Ectodermal cell (in vitro differentiated cells): ENCODE results near the gene SEL1L.
"Not testable (repeated sequence)": the region's sequence is repeated elsewhere in the genome, so short reads cannot be mapped to it uniquely, and the experiment has no call there.

ENCODE experiments used
- H3K27ac ChIP-seq: 2 replicates; pipeline ENCODE4 v1.7.0; 2013; ENCODE audit warnings: mild to moderate bottlenecking, low read depth, low read length; ENCODE audit not compliant: insufficient read depth, poor library complexity, severe bottlenecking
- H3K27me3 ChIP-seq: 2 replicates; pipeline ENCODE4 v1.7.0; 2013; ENCODE audit warnings: mild to moderate bottlenecking, low read length; ENCODE audit not compliant: insufficient read depth, control insufficient read depth, poor library complexity, severe bottlenecking
- H3K36me3 ChIP-seq: one replicate; pipeline ENCODE4 v1.7.0; 2013; ENCODE audit warnings: low read length; ENCODE audit not compliant: control insufficient read depth, insufficient read depth
- H3K4me1 ChIP-seq: one replicate; pipeline ENCODE4 v1.7.0; 2013; ENCODE audit warnings: low read length; ENCODE audit not compliant: control insufficient read depth, insufficient read depth
- H3K4me3 ChIP-seq: 2 replicates; pipeline ENCODE4 v1.7.0; 2013; ENCODE audit warnings: low read depth, low read length, control low read depth; ENCODE audit not compliant: insufficient read depth
- H3K9me3 ChIP-seq: 2 replicates; pipeline ENCODE4 v1.7.0; 2013; ENCODE audit warnings: mild to moderate bottlenecking, low read length, moderate library complexity; ENCODE audit not compliant: control insufficient read depth
- WGBS, 2 experiments: methylation state at CpG; one replicate each; pipeline ENCODE4 v1.1.7; 2013; ENCODE audit warnings: missing lambda C conversion rate in 2 of 2; 5-methylcytosine and 5-hydroxymethylcytosine counted together

Gene SEL1L

DNA sequence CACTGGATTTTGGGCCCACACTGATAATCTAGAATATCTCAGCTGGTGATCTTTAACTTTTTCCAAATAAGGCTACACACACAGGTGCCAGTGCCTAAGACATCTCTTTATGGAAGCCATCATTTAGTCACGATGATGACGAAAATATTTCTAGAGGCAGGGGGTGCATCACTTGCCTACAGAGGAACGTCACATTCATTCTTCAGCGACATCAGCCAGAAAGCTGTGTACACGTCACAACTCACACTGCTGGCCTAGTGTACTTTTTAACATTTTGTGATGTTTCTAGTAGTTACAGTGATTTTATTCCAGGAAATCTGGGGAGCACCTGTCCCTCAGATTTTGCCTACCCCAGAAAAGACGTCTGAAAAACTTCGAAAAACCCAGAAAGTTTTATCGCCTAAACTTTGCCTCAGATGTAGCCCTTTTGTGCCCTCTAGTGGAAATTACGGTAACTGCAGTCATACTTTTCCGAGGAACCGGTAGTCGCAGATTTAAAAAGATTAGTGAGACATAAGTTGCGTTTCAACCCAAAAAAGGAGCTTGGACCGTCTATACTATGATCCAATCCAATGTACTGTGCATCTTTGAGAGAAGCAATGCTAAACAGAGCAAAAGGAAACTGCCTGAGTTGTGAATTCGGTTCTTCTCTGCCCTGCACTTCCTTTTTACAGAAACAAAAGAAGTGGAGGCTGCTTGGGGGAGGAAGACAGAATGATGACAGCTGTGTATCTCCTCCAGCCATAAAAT is 69.2 kb downstream of the SEL1L start:
- WGBS, 2 experiments, result 33 to 36% methylated on average over 15 of the region's 15 CpGs
- H3K36me3 ChIP-seq, result no peaks in the 10 kb centered on the region
- no peak overlapping the region for H3K27ac ChIP-seq
- H3K4me1 ChIP-seq, result no peaks in the 10 kb centered on the region
- H3K4me3 ChIP-seq, result peak overlapping the region; percentile 14
- H3K27me3 ChIP-seq, result no peaks in the 10 kb centered on the region
- no peaks in the 10 kb centered on the region for H3K9me3 ChIP-seq

DNA sequence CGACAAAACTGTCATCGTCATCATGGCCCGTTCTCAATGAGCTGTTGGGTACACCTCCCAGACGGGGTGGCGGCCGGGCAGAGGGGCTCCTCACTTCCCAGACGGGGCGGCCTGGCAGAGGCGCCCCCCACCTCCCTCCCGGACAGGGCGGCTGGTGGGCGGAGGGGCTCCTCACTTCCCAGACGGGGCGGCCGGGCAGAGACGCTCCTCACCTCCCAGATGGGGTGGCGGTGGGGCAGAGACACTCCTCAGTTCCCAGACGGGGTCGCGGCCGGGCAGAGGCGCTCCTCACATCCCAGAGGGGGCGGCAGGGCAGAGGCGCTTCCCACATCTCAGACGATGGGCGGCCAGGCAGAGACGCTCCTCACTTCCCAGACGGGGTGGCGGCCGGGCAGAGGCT is 71.3 kb downstream of the SEL1L start:
- not testable (repeated sequence) for H3K36me3 ChIP-seq, H3K27ac ChIP-seq, H3K9me3 ChIP-seq, H3K4me1 ChIP-seq, H3K4me3 ChIP-seq, H3K27me3 ChIP-seq
- 95 to 97% methylated on average over 30 of the region's 30 CpGs for WGBS, 2 experiments

DNA sequence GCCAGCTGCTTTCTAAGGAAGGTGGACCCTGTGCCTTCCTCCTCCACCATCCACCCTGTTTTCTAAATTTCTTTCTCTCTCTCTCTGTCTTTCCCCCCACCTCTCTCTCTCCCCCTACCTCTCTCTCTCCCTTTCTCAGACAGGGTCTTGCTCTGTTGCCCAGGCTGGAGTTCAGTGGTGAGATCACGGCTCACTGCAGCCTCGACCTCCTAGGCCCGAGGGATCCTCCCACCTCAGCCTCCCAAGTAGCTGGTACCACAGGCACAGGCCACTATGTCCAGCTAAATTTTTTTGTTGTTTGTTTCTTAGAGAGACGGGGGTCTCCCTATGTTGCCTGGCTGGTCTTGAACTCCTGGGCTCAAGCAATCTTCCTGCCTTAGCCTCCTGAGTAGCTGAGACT is 73.7 kb downstream of the SEL1L start:
- WGBS, 2 experiments, result 92 to 95% methylated on average over 4 of the region's 4 CpGs
- no peaks in the 10 kb centered on the region for H3K27me3 ChIP-seq

DNA sequence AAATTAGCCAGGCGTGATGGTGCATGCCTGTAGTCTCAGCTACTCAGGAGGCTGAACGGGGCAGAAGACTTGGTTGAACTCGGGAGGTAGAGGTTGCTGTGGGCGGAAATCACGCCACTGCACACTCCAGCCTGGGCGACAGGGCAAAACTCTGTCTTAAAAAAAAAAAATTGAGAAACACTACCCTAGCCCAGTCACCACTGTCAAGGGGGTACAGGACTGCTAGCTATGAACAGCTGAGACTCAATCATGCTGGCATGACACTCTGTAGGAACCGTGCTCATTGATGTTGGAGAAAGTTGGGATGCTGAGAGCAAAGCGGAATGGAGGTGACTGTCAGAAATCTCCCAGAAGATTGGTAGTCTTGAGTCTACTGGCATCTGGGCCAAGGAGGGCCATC is 75.3 kb downstream of the SEL1L start:
- WGBS, 2 experiments, result 97 to 98% methylated on average over 8 of the region's 8 CpGs
- Histone ChIP-seq H3K27ac (no peak overlapping the region), H3K4me1 (no peaks in the 10 kb centered on the region), H3K9me3 (no peaks in the 10 kb centered on the region), H3K36me3 (no peaks in the 10 kb centered on the region), H3K4me3 (no peak overlapping the region), H3K27me3 (no peaks in the 10 kb centered on the region)

More for the DNA sequence above, 73.7 kb downstream of the SEL1L start:
- Histone ChIP-seq H3K4me3 (no peak overlapping the region), H3K9me3 (no peaks in the 10 kb centered on the region), H3K27ac (no peak overlapping the region), H3K36me3 (no peaks in the 10 kb centered on the region), H3K4me1 (no peaks in the 10 kb centered on the region)

DNA sequence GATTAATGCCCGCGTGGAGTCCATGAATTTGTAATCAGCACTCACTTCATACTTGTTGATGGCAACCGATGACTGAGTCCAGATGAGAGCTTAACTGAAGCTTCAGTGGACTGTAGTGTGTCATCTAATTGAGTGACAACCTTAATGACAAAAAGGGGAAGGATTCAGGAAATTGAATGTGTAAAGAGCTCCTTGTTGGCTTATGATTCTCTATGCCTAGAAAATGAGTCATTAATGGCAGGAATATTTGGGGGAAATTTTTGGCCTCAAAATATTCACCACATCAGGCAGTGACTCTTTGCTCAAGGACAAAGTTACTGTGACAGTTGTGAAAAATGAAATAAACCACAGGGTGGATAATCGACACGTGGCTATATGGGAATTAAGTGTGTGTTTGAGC is 78.3 kb downstream of the SEL1L start:
- Histone ChIP-seq H3K4me3 (no peak overlapping the region), H3K36me3 (no peaks in the 10 kb centered on the region), H3K9me3 (no peaks in the 10 kb centered on the region), H3K4me1 (no peaks in the 10 kb centered on the region), H3K27me3 (no peaks in the 10 kb centered on the region), H3K27ac (no peak overlapping the region)
- 93% methylated on average over 5 of the region's 5 CpGs for WGBS, 2 experiments

DNA sequence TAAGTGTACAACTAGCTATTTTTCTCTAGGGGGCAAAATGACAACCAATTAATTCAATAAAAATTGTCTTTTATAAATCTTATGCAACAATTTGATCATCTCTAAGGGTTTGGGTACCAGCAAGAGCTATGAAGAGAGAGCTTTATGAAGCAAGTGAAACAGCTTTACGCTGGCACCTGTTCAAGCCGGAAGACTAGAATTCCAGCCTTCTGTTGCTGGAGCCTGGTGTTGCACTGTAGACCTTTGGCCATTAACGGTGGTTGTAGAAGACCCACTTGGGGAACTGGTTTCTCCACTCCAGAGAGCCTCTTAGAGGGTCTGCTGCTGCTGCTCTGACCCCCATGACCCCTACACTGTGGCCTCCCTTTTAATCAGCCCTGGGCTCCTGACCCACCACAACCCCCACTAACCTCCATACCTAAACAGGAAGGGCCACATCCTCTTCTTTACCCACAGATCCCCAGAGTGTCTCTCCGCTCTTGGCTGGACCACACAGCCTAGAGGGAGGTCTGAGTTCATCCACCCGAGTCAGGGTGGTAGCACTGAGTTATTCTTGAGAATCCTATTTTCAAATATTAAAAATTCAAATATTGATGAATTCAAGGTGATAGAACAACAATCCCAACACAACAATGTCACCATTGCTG is 79.0 kb downstream of the SEL1L start:
- Histone ChIP-seq H3K27ac (no peak overlapping the region), H3K4me1 (peaks cover 7% of the 10 kb centered on the region), H3K27me3 (no peaks in the 10 kb centered on the region), H3K9me3 (no peaks in the 10 kb centered on the region), H3K36me3 (no peaks in the 10 kb centered on the region), H3K4me3 (no peak overlapping the region)
- 93 to 94% methylated on average over 4 to 5 of the region's 5 CpGs for WGBS, 2 experiments

DNA sequence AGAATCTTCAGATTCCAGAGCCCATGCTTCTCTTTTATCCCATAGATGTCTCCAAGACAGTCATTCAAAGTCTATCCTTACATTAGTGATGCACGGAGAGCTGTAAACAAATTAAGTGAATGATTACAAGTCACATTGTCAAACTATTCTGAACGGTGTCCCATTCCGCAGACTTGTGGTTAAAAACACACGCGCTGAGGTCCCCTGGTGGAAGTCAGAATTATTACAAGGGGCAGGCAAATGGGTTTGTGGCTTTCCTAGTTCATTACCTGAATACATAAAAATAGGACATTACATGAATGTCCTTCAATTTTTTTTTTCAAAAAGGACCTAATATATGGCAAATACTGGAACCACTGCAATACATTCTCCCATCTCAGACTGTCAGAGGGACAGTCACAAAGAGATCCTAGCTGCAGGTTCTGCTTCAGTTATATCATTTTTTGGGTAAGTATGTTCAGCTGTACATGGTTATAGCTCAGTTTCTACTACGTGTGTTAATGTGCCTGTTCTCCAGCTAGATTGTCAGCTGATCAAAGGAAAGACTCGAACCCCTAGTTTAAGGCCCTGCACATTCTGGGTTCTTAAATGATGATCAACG is 80.4 kb downstream of the SEL1L start:
- 24 to 27% methylated on average over 8 of the region's 8 CpGs for WGBS, 2 experiments

DNA sequence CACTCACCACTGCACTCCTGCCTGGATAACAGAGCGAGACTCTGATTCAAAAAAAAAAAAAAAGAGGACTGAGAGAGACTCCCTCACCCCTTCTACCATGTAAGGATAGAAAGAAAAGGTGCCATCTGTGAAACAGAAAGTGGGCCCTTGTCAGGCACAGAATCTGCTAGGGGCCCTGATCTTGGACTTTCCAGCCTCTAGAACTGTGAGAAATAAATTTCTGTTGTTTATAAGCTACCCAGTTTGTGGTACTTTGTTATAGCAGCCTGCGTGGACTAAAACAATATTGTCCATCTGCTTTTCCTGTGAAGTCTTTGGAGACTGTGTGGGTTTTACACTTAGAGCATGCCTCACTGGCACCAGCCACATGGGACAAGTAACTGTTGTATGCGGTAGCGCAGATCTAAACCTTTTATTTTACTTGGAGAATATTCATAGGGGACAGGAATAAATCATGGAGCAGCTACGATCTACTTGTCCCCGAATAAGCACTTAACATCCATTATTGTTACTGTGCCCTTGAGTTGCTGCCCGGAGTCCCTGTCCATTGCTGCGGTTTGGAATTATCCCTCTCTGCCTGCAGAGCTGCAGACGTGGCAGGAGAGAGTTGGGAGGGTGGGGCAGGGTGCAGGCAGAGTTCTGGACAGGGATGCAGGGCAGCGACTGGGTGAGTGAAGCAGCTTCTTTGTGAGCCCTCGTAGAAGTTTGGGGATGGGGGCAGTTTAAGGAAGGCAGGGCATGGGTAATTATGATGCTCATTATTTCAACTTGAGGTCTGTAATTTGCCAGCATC is 81.1 kb downstream of the SEL1L start:
- no peaks in the 10 kb centered on the region for H3K36me3 ChIP-seq
- H3K4me1 ChIP-seq, result peaks cover 14% of the 10 kb centered on the region
- H3K9me3 ChIP-seq, result no peaks in the 10 kb centered on the region
- WGBS, 2 experiments, result 78 to 82% methylated on average over 10 to 11 of the region's 11 CpGs
- H3K27me3 ChIP-seq, result no peaks in the 10 kb centered on the region
- H3K4me3 ChIP-seq, result no peak overlapping the region
- no peak overlapping the region for H3K27ac ChIP-seq

More for the DNA sequence above, 80.4 kb downstream of the SEL1L start:
- peaks cover 14% of the 10 kb centered on the region for H3K4me1 ChIP-seq
- H3K36me3 ChIP-seq, result no peaks in the 10 kb centered on the region
- H3K27ac ChIP-seq, result no peak overlapping the region
- no peaks in the 10 kb centered on the region for H3K9me3 ChIP-seq
- no peak overlapping the region for H3K4me3 ChIP-seq
- no peaks in the 10 kb centered on the region for H3K27me3 ChIP-seq

DNA sequence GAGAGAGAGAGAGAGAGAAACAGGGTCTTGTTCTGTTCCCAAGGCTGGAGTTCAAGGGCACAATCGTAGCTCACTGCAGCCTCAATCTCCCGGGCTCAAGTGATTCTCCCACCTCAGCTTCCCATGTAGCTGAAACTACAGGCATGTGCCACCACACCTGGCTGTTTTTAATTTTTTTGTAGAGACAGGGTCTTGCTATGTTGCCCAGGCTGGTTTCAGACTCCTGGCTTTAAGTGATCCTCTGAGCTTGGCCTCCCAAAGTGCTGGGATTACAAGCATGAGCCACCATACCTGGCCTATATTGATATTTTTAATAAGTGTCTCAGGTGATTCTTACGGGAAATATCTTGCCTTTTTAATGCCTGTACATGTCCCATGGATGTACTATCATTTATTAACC is 82.7 kb downstream of the SEL1L start:
- no peaks in the 10 kb centered on the region for H3K27me3 ChIP-seq
- WGBS, 2 experiments, result 89 to 93% methylated on average over 3 of the region's 3 CpGs
- H3K36me3 ChIP-seq, result no peaks in the 10 kb centered on the region
- H3K9me3 ChIP-seq, result no peaks in the 10 kb centered on the region
- H3K27ac ChIP-seq, result no peak overlapping the region
- no peak overlapping the region for H3K4me3 ChIP-seq
- peaks cover 14% of the 10 kb centered on the region for H3K4me1 ChIP-seq

DNA sequence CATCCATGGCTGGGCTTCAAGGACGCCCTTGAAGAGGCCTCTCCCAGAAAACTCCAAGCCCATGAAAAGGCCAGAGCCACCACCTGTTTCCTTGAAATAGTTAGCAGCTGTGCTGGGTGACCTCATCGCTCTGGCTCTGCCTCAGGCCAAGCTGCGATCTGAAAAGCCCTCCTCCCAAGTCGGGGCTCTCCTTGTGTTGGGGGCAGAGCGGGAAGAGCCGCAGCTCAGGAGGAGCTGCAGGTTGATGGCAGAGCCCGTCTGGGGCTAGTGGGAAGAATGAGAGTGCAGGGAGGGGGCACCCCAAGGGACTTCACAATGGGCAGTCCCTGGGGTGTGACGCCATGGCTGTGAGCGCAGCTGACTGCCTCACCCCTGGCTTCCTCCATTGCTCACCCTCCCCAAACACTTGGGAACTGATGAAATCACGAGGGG is 83.5 kb downstream of the SEL1L start:
- Histone ChIP-seq H3K27me3 (no peaks in the 10 kb centered on the region), H3K4me1 (peaks cover 14% of the 10 kb centered on the region), H3K4me3 (no peak overlapping the region), H3K9me3 (no peaks in the 10 kb centered on the region), H3K27ac (no peak overlapping the region), H3K36me3 (no peaks in the 10 kb centered on the region)
- 37 to 39% methylated on average over 10 of the region's 10 CpGs for WGBS, 2 experiments
